Stimulated activated effector memory CD8-positive, alpha-beta T cell treated with anti-CD3 and anti-CD28 coated beads, Interleukin-12 subunit alpha, Interleukin-12 subunit beta, amount 100 ng/mL, for 72 hours (primary cell): ENCODE measurements around the gene GCGR.

ENCODE experiments used
- ATAC-seq: fragments of 150-1000 bp; cut with Tn5 transposase; 2 replicates; pipeline ENCODE4 v1.10.0; 2021
- DNase-seq, 2 donors: peaks; one replicate each; pipeline ENCODE4 v3.0.0; 2021 to 2022; ENCODE audit warnings: low spot score in 2 of 2
- H3K27ac Mint-ChIP-seq: one replicate; pipeline ENCODE4 v1.8.0; 2022; ENCODE audit warnings: mild to moderate bottlenecking, mixed read lengths
- H3K36me3 Mint-ChIP-seq: one replicate; pipeline ENCODE4 v1.8.0; 2022; ENCODE audit warnings: mild to moderate bottlenecking, mixed read lengths
- H3K4me1 Mint-ChIP-seq: one replicate; pipeline ENCODE4 v1.8.0; 2022; ENCODE audit warnings: mixed read lengths
- H3K4me3 Mint-ChIP-seq: one replicate; pipeline ENCODE4 v1.8.0; 2022; ENCODE audit warnings: mild to moderate bottlenecking, mixed read lengths
- H3K9me3 Mint-ChIP-seq: one replicate; pipeline ENCODE4 v1.8.0; 2022; ENCODE audit warnings: mixed read lengths

Gene GCGR

DNA sequence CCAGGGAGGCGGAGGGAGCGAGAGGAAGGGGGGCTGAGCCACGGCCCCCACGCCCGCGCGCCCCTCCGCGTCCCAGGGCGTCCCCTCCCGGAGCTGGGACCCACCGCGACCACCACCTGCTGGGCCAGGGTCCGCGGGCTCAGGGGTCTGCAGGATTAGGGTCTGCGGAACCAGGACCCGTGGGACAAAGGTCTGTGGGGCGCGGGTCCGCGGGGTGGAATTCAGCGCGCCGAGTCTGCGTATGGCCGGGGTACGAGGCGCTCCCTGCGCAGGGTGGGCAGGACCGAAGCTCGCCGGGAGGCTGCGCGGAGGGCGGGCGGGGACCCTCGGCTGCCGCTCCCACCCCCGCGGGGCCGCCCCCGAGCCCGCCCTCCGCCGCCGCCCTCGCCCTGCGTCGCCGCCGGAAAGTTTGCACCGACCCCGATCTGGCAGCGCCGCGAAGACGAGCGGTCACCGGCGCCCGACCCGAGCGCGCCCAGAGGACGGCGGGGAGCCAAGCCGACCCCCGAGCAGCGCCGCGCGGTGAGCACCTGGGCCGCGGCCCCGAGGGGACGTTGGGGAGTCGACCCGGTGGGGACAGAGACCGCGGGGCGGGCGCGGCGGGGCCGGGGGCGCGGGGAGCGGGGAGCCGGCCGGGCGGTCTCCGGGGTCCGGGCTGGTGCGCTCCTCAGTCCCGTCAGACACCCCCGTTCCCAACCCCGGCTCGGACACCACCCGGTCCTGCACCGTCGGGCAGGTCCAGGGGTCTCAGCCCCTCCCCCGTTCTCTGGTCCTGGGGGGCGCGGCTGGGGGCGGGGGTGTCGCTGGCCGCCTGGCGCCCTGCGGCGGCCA is at the start of gene GCGR:
TSS of gene GCGR (plus strand) at position 423 of the 831 bp plus-strand sequence. CDS start 4,869 bp downstream, outside the sequence.
- Mint-ChIP-seq H3K27ac (no peak within 1 kb of the TSS), H3K4me1 (peaks cover 7% of the 10 kb centered on the region), H3K4me3 (no peak within 1 kb of the TSS), H3K36me3 (no peaks in the 10 kb centered on the region), H3K9me3 (no peaks in the 10 kb centered on the region)
- no peak for ATAC-seq
- no peak for DNase-seq

DNA sequence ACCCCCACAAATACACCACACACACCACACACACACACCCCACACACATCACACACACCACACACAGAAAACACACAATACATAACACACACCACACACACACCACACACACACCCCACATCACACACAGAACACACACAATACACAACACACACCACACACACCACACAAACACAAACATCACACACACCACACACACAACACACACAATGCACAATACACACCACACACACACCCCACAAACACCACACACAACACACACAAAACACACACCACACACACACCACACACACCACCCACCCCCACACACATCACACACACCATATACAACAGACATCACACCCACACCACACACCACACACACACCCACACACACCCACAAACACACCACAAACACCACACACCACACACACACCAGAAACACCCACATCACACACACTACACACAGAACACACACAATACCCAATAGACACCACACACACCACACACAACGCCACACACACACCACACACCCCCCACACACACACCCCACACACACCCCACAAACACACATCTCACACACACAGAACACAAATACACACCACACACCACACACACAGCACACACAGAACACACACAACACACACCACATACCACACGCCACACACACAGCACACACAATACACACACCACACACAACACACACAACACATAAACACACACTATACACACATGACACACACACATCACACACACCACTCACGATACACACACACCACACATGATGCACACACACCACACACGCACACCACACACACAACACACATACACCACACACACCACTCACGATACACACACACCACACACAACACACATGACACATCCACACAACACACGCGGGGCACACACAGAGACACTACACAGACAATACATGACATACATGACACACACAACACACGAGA is 11.0 kb upstream of the GCGR start:
- ATAC-seq, result no peak
- Mint-ChIP-seq H3K9me3 (no peaks in the 10 kb centered on the region), H3K4me1 (no peaks in the 10 kb centered on the region), H3K36me3 (no peaks in the 10 kb centered on the region), H3K4me3 (no peak overlapping the region), H3K27ac (no peak overlapping the region)
- DNase-seq, result no peak

DNA sequence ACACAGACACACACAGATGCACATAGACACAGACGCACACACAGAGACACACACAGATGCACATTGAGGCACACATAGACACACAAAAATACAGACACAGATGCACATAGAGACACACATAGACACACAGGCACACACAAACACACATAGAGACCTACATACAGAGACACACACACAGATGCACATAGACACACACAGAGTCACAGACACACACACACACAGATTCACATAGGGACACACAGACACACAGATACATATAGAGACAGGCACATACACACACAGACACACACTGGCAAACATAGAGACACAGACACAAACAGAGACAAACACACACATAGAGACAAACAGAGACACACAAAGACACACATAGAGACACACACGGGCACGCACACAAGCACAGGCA is 9.9 kb upstream of the GCGR start:
- DNase-seq (no peak), ATAC-seq (no peak)
- no peak overlapping the region for H3K4me3 Mint-ChIP-seq
- no peaks in the 10 kb centered on the region for H3K4me1 Mint-ChIP-seq
- no peaks in the 10 kb centered on the region for H3K36me3 Mint-ChIP-seq
- H3K9me3 Mint-ChIP-seq, result no peaks in the 10 kb centered on the region
- H3K27ac Mint-ChIP-seq, result no peak overlapping the region

DNA sequence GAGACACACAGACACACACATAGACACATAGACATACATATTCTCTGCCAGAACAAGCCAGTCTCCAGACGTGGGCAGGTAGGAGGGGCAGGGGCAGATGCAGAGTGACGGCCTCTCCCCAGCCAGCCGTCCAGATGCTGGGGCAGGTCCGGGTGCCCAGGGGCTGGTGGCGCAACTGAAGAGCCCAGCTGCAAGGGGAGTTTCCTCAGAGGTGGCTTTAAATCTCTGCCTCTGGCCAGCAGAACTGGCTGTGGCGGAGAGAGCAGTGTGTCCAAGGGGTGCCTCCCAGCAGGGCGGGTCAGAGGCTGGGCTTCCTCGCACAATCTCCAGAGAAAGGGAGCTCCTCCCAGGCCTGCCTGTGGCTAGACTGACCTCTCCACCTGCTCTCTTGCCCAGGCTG is 9.4 kb upstream of the GCGR start:
- DNase-seq, result no peak
- no peaks in the 10 kb centered on the region for H3K9me3 Mint-ChIP-seq
- no peak overlapping the region for H3K27ac Mint-ChIP-seq

DNA sequence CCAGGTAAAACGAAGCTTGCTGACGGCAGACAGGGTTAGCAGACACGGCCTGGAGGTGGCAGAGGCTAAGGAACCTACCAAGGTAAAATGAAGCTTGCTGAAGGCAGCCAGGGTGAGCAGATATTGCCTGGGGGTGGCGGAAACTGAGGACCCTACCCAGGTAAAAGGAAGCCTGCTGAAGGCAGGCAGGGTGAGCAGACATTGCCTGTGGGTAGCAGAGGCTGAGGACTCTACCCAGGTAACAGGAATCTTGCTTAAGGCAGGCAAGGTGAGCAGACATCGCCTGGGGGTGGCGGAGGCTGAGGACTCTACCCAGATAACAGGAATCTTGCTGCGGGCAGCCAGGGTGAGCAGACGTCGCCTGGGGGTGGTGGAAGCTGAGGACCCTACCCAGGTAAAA is 2.6 kb upstream of the GCGR start:
- ATAC-seq (no peak), DNase-seq (no peak)
- H3K4me1 Mint-ChIP-seq, result peaks cover 7% of the 10 kb centered on the region
- H3K27ac Mint-ChIP-seq, result no peak overlapping the region
- no peak overlapping the region for H3K4me3 Mint-ChIP-seq
- no peaks in the 10 kb centered on the region for H3K9me3 Mint-ChIP-seq
- H3K36me3 Mint-ChIP-seq, result no peaks in the 10 kb centered on the region

More for the DNA sequence above, 9.4 kb upstream of the GCGR start:
- ATAC-seq, result peak; percentile 13
- no peak overlapping the region for H3K4me3 Mint-ChIP-seq
- H3K36me3 Mint-ChIP-seq, result no peaks in the 10 kb centered on the region
- H3K4me1 Mint-ChIP-seq, result no peaks in the 10 kb centered on the region

DNA sequence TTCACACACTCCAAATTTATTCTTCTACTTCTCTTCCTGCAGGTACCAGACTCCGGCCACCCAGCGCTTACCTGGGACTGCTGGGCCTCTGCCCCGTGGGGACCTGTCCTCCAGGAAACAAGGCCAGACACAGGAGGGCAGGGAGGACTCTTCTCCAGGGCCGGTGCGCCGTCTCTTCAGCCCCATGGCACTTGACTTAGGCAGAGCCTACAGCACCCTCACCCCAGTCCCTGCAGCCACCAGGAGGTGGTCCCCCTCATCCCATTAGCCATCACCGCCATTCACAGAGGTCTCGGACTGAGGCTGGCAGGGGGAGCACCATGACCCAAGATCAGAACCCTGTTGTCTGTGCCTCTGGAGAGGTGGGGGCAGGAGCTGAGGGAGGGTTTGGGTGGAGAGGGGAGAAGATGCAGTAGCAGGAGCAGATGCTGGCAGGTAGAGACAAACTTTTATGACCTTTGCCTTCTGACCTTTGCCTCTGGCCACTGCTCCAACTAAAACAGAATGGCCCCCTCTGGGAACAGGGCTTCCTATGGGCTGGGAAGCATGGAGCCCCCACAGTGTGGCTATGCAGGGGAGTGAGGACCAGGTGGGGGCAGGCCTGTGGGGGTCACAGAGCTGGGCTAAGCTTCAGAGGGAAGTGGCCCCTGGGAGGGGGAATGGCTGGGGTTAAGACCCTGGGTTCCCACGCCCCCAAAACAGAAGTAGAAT is 1.7 kb upstream of the GCGR start:
- no peaks in the 10 kb centered on the region for H3K9me3 Mint-ChIP-seq
- H3K4me1 Mint-ChIP-seq, result peaks cover 7% of the 10 kb centered on the region
- DNase-seq, result no peak
- no peak overlapping the region for H3K4me3 Mint-ChIP-seq
- no peaks in the 10 kb centered on the region for H3K36me3 Mint-ChIP-seq
- no peak for ATAC-seq
- H3K27ac Mint-ChIP-seq, result no peak overlapping the region

DNA sequence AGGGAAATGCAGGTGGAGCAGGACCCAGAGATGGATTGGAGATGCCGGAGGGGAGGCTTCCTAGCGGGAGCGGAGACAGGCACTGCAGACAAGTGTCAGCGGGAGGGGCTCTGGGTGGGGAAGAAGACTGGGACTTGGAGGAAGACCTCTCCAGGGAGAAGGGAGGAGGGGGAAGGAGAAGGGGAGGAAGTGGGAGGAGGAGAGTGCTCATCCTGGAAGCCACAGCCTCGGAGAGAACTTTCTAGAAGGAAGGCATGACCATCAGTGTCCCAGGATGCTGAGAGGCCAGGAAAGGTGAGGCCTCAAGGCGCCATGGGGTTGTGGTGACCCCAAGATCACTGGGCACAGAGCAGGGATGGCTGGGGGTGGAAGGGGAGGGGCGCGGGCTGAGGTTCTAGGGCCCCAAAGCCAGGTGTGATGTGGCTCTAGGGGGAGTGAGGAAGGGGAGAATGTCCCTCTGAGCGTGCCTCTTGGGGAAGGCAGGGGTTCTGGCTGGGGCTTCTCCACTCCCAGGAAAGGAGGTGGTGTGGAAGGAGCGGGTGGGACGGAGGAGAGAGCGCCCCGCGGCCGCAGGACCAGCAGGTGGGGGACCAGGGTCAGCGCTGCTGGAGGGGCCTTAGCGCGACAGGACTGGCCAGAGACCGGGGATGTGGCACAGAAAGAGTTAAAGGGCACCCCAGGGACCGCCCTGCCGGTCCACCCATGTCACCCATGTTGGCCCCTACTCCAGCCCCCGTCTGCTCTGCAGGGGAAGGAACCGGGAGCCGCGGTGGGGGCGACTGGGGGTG is 900 bp upstream of the GCGR start:
- H3K9me3 Mint-ChIP-seq, result no peaks in the 10 kb centered on the region
- no peak overlapping the region for H3K4me3 Mint-ChIP-seq
- ATAC-seq (no peak), DNase-seq (no peak)
- peaks cover 7% of the 10 kb centered on the region for H3K4me1 Mint-ChIP-seq
- no peaks in the 10 kb centered on the region for H3K36me3 Mint-ChIP-seq
- no peak overlapping the region for H3K27ac Mint-ChIP-seq

DNA sequence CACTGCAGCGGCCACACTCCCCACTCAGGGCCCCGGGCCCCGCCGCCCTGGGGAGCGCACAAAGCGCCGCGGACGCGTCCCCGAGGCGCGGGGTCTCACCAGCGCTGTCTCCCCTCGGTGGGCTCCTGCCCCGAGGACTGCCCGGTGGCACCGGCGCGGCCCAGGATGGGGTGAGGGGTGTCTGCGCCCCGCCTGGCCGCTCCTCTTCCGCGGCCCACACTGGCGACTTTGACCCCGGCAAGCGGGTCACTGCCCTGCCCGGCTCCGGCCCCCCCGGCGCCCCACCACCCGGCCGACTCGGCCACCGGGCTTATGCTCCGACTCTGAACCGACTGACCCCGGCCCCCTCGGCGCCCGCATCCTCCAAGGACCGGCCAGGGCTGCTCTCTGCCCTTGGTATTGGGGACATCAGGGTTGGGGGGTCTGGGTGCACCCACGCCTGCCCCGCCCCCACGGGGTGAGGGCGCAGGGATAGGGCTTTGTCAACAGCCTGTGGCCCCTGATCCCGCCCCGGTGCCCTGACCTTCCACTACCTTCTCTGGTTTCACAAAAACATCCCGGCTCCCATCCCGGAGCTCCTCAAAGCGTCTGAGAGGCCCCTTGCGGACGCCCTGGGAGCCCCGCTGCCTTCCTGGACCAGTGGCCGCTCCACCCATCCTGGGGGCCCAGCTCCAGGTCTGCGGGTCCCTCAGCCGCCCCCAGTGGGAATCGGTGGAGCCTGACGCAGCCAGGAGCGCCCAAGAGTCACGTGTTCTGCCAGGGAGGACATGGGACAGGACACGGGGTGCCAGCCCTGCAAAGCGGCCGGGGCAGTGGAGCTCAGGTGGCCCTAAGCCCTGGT is 829 bp downstream of the GCGR start:
- Mint-ChIP-seq H3K4me3 (no peak overlapping the region), H3K9me3 (no peaks in the 10 kb centered on the region), H3K4me1 (peaks cover 13% of the 10 kb centered on the region), H3K36me3 (no peaks in the 10 kb centered on the region), H3K27ac (no peak overlapping the region)
- no peak for ATAC-seq
- no peak for DNase-seq

DNA sequence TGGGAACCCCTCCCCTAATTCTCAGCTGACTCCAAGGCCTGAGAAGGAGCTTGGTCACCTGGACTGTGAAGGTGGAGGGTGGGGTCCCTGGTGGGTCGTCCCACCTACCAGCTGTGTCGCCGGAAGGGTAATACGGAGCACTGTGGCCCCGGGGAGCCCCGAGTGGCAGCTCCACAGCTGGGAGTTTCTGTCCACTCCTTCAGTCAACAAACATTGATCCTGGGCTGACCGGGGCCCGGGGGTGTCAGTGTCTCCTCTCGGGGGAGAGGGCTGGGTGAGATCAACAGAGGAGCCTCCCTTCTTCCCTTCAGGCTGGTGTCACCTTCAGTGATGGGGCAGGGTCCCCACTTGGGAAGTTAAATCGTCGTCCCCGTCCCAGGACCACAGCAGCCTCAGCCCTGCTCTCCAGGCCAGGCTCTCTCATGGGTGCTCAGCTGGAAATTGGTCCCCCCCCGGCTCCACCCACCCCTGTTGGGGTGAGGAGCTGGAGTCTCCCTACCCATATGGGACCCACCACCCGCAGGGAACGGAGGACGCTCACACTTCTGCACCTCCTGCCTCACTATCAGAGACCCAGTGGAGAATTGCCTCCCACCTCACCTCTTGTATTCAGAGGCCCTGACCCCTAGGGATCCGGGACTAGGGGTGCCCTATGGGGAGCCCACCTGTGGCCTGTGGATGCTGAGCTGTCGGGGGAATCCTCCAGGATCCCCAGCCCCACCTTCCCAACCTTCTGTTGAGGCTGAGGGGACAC is 1.9 kb downstream of the GCGR start:
- Mint-ChIP-seq H3K4me3 (no peak overlapping the region), H3K4me1 (peaks cover 14% of the 10 kb centered on the region), H3K9me3 (no peaks in the 10 kb centered on the region), H3K27ac (no peak overlapping the region), H3K36me3 (no peaks in the 10 kb centered on the region)
- ATAC-seq, result no peak
- DNase-seq, result no peak

DNA sequence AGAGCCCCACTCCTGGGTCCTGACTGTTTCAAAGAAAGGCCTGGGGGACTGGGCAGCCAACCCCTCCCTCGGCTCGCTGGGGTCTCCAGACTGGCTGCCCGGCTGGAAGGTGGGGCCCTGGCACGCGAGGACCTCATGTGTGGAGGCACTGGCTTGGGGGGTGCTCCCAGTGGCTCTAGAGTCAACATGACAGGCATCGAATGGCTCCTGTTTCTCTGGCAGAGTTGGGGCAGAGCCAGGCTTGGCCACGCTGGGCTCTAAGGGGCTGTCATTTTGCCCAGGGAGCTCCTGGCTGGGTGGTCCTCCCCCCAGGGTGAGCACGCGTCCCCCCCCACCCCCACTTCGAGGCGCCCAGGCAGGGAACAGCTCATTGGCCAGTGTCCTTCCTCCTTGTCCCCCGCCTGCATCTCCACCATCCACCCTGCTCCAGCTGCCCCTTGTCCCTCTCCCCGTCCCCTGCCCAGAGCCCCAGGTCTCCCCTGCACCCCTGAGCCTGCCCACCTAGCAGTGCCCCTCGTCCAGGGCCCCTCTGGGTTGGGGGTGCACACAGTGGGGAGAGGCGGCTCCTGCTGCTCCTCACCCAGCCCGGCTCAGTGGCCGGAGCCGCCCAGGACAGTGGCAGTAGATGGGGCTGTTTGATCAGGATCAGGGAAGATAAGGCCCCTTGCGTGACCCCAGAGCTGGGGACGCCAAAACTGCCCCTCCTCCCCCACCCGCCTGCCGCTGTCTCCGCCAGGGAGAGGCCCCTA is 2.7 kb downstream of the GCGR start:
- no peak for DNase-seq
- ATAC-seq, result no peak
- H3K36me3 Mint-ChIP-seq, result no peaks in the 10 kb centered on the region
- H3K4me1 Mint-ChIP-seq, result peaks cover 14% of the 10 kb centered on the region
- no peaks in the 10 kb centered on the region for H3K9me3 Mint-ChIP-seq
- no peak overlapping the region for H3K4me3 Mint-ChIP-seq
- no peak overlapping the region for H3K27ac Mint-ChIP-seq

DNA sequence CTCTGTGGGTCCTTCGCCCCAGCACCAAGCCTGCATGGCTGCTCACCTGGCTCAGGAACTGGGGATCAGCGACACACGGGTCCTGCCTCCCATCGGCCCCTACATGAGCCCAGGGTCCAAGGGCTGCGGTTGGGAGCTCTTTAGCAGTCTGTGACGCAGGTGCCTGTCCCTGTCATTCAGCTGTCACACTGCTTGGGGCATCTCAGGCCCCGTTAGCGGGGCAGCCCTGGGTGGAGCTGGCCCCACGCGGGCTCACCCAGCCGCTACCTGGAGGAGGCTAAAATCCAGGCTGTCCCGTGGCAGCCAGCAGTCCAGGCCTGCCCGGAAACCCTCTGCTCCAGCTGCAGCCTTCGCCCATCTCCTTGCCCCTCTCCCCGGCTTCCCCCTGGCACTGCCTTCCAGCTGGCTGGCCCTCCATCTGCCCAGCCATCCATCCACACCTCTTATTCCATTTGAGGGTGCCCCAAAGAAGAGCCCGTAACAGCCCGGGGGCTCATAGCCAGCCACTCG is 3.3 kb downstream of the GCGR start:
- Mint-ChIP-seq H3K4me3 (no peak overlapping the region), H3K9me3 (no peaks in the 10 kb centered on the region), H3K36me3 (no peaks in the 10 kb centered on the region), H3K27ac (no peak overlapping the region), H3K4me1 (peaks cover 12% of the 10 kb centered on the region)
- ATAC-seq, result no peak
- no peak for DNase-seq

DNA sequence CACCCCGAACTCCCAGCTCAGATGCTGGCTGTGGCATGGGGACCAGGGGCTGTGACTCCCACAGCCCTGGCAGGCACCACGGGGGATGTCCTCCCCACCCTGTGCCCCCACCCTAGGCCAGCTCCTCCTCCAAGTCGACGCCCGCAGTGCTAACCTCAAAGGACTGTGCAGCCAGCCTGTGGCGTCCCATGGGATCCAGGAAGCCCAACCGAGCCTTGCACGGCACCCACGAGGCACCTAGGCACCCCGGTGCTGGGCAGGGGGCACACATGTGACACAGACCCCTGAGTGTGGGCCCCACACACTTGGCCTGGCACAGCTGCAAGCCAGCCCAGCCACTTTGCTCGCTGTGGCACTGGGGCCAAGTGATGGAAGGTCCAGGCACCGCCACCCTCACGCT is 3.9 kb downstream of the GCGR start:
- DNase-seq, result no peak
- H3K27ac Mint-ChIP-seq, result no peak overlapping the region

More for the DNA sequence above, 3.9 kb downstream of the GCGR start:
- H3K36me3 Mint-ChIP-seq, result no peaks in the 10 kb centered on the region
- H3K9me3 Mint-ChIP-seq, result no peaks in the 10 kb centered on the region
- no peak for ATAC-seq
- H3K4me3 Mint-ChIP-seq, result no peak overlapping the region
- peaks cover 7% of the 10 kb centered on the region for H3K4me1 Mint-ChIP-seq
